Uterus (tissue), 2 donors: ENCODE data around the gene C15orf61.

ENCODE experiments used
- POLR2A ChIP-seq, 2 donors: fragments of 450-650 bp; IDR thresholded peaks; one replicate each; pipeline ENCODE4 v1.6.1; 2016; ENCODE audit warnings: antibody characterized with exemption in 2 of 2, mild to moderate bottlenecking in 1 of 2, moderate library complexity in 1 of 2
- TF ChIP-seq, protein P1 (sequence below), 4 experiments: fragments of 200-600 bp in 2 of 4; fragments of 450-650 bp in 2 of 4; sonication (generic) in 2 of 4; IDR thresholded peaks; one replicate each; pipeline ENCODE4 v1.5.1; 2016 to 2019; ENCODE audit warnings: antibody characterized with exemption in 4 of 4, mild to moderate bottlenecking in 2 of 4, moderate library complexity in 1 of 4

DNA sequence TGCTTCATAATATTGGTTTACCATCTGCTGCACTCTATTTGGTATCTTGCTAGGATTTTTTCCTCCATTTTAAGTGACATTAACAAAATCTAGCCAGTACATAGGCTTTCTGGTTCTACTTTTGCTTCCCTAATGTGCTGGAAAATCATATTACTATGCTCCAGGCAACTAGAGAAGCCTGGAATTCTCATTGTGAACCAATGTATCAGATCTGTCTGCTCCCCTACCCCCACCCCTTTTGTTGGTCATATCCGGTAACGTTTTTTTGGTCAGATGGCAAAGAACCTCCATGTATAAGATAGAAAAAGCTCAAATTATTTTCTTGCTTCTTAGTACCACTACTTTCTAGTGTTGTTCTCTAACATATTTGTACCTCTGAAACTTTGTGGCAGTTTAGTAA lies 38.6 kb downstream of the C15orf61 start:
- TF ChIP-seq, protein P1, sequence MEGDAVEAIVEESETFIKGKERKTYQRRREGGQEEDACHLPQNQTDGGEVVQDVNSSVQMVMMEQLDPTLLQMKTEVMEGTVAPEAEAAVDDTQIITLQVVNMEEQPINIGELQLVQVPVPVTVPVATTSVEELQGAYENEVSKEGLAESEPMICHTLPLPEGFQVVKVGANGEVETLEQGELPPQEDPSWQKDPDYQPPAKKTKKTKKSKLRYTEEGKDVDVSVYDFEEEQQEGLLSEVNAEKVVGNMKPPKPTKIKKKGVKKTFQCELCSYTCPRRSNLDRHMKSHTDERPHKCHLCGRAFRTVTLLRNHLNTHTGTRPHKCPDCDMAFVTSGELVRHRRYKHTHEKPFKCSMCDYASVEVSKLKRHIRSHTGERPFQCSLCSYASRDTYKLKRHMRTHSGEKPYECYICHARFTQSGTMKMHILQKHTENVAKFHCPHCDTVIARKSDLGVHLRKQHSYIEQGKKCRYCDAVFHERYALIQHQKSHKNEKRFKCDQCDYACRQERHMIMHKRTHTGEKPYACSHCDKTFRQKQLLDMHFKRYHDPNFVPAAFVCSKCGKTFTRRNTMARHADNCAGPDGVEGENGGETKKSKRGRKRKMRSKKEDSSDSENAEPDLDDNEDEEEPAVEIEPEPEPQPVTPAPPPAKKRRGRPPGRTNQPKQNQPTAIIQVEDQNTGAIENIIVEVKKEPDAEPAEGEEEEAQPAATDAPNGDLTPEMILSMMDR (IDR thresholded peaks at IDR 0.05) = no peak
- TF ChIP-seq POLR2A (IDR thresholded peaks at IDR 0.05) = no peak
